Spinal cord (tissue), 10 donors: ENCODE results near the gene AFAP1. TPM values are rescaled to one million over a fixed set of nuclear protein-coding genes. Genes with fewer than 3 reads are reported as not detected.

Experiments
- DNase-seq, 6 donors: peaks; one replicate each; pipeline versions ENCODE4 v3.0.0 to v3.0.0-alpha.2; 2013 to 2015; ENCODE audit warnings: low spot score in 6 of 6, low read depth in 4 of 6
- H3K27ac ChIP-seq: one replicate; pipeline ENCODE4 v1.5.1; 2013; ENCODE audit warnings: low read depth, low read length, control low read depth
- H3K27me3 ChIP-seq: one replicate; pipeline ENCODE4 v1.6.1; 2013; ENCODE audit warnings: low read length; ENCODE audit not compliant: control insufficient read depth, insufficient read depth
- H3K36me3 ChIP-seq: one replicate; pipeline ENCODE4 v1.6.1; 2013; ENCODE audit warnings: low read length; ENCODE audit not compliant: control insufficient read depth, insufficient read depth
- H3K4me1 ChIP-seq: one replicate; pipeline ENCODE4 v1.6.1; 2013; ENCODE audit warnings: low read length; ENCODE audit not compliant: control insufficient read depth, insufficient read depth
- H3K4me3 ChIP-seq: one replicate; pipeline ENCODE4 v1.5.1; 2013; ENCODE audit warnings: low read depth, low read length, control low read depth
- H3K9me3 ChIP-seq: one replicate; pipeline ENCODE4 v1.6.1; 2013; ENCODE audit warnings: low read length; ENCODE audit not compliant: control insufficient read depth, insufficient read depth
- WGBS: methylation state at CpG from one replicate; pipeline ENCODE4 v1.1.5; 2013; ENCODE audit warnings: missing lambda C conversion rate; ENCODE audit not compliant: insufficient coverage; 5-methylcytosine and 5-hydroxymethylcytosine counted together
- polyA plus RNA-seq, 2 donors: library from polyadenylated mRNA; unstranded; fragments of 120-200 nt; gene quantifications; one replicate each; pipeline ENCODE4 v1.2.1, GENCODE V29; 2013; ENCODE audit not compliant: insufficient read length in 2 of 2
- total RNA-seq, 2 donors: library from RNA; depleted of rRNA in 1 of 2; stranded (reverse); fragments of 120-200 nt in 1 of 2; fragments of >200 nt in 1 of 2; gene quantifications; one replicate each; pipeline versions ENCODE4 v1.2.3 to v1.2.4, GENCODE V29; 2013 to 2014
- donor health status: healthy.

AFAP1 gene
- total and polyA plus RNA-seq, 4 donors, result 34.8 to 42.0 (median 36.3) TPM

- DNase-seq, result no peak
- 80% methylated on average over 12 of the region's 13 CpGs for WGBS
- Histone ChIP-seq H3K4me1 (peaks cover 3% of the 10 kb centered on the region), H3K9me3 (no peaks in the 10 kb centered on the region), H3K4me3 (no peak overlapping the region), H3K27me3 (no peaks in the 10 kb centered on the region), H3K36me3 (peaks cover 38% of the 10 kb centered on the region), H3K27ac (no peak overlapping the region)
These were observed 150.8 kb downstream of the AFAP1 start for GRCh38 chr4:7788694-7789425.

GRCh38 chr4:7788193-7788592 is 151.5 kb downstream of the AFAP1 start:
- no peak for DNase-seq
- Histone ChIP-seq H3K27me3 (no peaks in the 10 kb centered on the region), H3K27ac (no peak overlapping the region), H3K4me1 (peaks cover 3% of the 10 kb centered on the region), H3K36me3 (peaks cover 39% of the 10 kb centered on the region), H3K4me3 (no peak overlapping the region), H3K9me3 (no peaks in the 10 kb centered on the region)
- 88% methylated on average over 8 of the region's 17 CpGs for WGBS

GRCh38 chr4:7787681-7788141 is 151.9 kb downstream of the AFAP1 start:
- peaks cover 3% of the 10 kb centered on the region for H3K4me1 ChIP-seq
- no peaks in the 10 kb centered on the region for H3K27me3 ChIP-seq
- WGBS, result 96% methylated on average over 28 of the region's 30 CpGs
- peaks cover 39% of the 10 kb centered on the region for H3K36me3 ChIP-seq
- no peak overlapping the region for H3K4me3 ChIP-seq
- no peak overlapping the region for H3K27ac ChIP-seq
- H3K9me3 ChIP-seq, result no peaks in the 10 kb centered on the region
- DNase-seq, result no peak

- Histone ChIP-seq H3K9me3 (no peaks in the 10 kb centered on the region), H3K27ac (no peak overlapping the region), H3K4me1 (peaks cover 5% of the 10 kb centered on the region), H3K27me3 (no peaks in the 10 kb centered on the region), H3K4me3 (no peak overlapping the region), H3K36me3 (peaks cover 40% of the 10 kb centered on the region)
- DNase-seq, result no peak
- WGBS, result 92% methylated on average over 10 of the region's 15 CpGs
These were observed 152.6 kb downstream of the AFAP1 start for GRCh38 chr4:7787067-7787466.

- H3K27me3 ChIP-seq, result no peaks in the 10 kb centered on the region
- 82% methylated on average over 10 of the region's 10 CpGs for WGBS
- H3K4me3 ChIP-seq, result no peak overlapping the region
- H3K4me1 ChIP-seq, result peaks cover 9% of the 10 kb centered on the region
- DNase-seq, result no peak
- peaks cover 42% of the 10 kb centered on the region for H3K36me3 ChIP-seq
- no peaks in the 10 kb centered on the region for H3K9me3 ChIP-seq
- no peak overlapping the region for H3K27ac ChIP-seq
These were observed 153.1 kb downstream of the AFAP1 start for GRCh38 chr4:7786517-7786916.

GRCh38 chr4:7786040-7786439 is 153.6 kb downstream of the AFAP1 start:
- Histone ChIP-seq H3K9me3 (no peaks in the 10 kb centered on the region), H3K4me3 (no peak overlapping the region), H3K4me1 (peaks cover 9% of the 10 kb centered on the region), H3K27ac (no peak overlapping the region), H3K36me3 (peaks cover 43% of the 10 kb centered on the region), H3K27me3 (no peaks in the 10 kb centered on the region)
- WGBS, result 88% methylated on average over 8 of the region's 10 CpGs
- no peak for DNase-seq

- no peaks in the 10 kb centered on the region for H3K9me3 ChIP-seq
- peaks cover 43% of the 10 kb centered on the region for H3K36me3 ChIP-seq
- WGBS, result 74% methylated on average over 6 of the region's 11 CpGs
- no peaks in the 10 kb centered on the region for H3K27me3 ChIP-seq
- no peak for DNase-seq
- H3K27ac ChIP-seq, result no peak overlapping the region
- H3K4me3 ChIP-seq, result no peak overlapping the region
- H3K4me1 ChIP-seq, result peaks cover 9% of the 10 kb centered on the region
These were observed 154.6 kb downstream of the AFAP1 start for GRCh38 chr4:7785017-7785416.

- 89% methylated on average over 9 of the region's 14 CpGs for WGBS
- DNase-seq, result no peak
These were observed 155.4 kb downstream of the AFAP1 start for GRCh38 chr4:7784131-7784870.

GRCh38 chr4:7783541-7783940 is 156.1 kb downstream of the AFAP1 start:
- Histone ChIP-seq H3K4me3 (no peak overlapping the region), H3K36me3 (peaks cover 36% of the 10 kb centered on the region), H3K9me3 (no peaks in the 10 kb centered on the region), H3K27me3 (no peaks in the 10 kb centered on the region), H3K27ac (no peak overlapping the region), H3K4me1 (peaks cover 6% of the 10 kb centered on the region)
- 63% methylated on average over 8 of the region's 8 CpGs for WGBS
- DNase-seq, result no peak

More at GRCh38 chr4:7784131-7784870, 155.4 kb downstream of the AFAP1 start:
- Histone ChIP-seq H3K27ac (no peak overlapping the region), H3K4me3 (no peak overlapping the region), H3K4me1 (peaks cover 5% of the 10 kb centered on the region), H3K9me3 (no peaks in the 10 kb centered on the region), H3K27me3 (no peaks in the 10 kb centered on the region), H3K36me3 (peaks cover 40% of the 10 kb centered on the region)
